Muscle layer of duodenum (tissue), 2 donors: ENCODE data around the gene BANF2.
"Not testable (repeated sequence)": the region's sequence is repeated elsewhere in the genome, so short reads cannot be mapped to it uniquely, and the experiment has no call there.

ENCODE experiments used
- H3K27ac ChIP-seq: one replicate; pipeline ENCODE4 v1.7.0; 2013; ENCODE audit warnings: mild to moderate bottlenecking, low read length
- H3K27me3 ChIP-seq: one replicate; pipeline ENCODE4 v1.7.0; 2013; ENCODE audit warnings: low read depth, mild to moderate bottlenecking, control low read depth, low read length
- H3K36me3 ChIP-seq, 2 donors: one replicate each; pipeline ENCODE4 v1.7.0; 2013; ENCODE audit warnings: low read length in 2 of 2, control low read depth in 1 of 2, mild to moderate bottlenecking in 1 of 2; ENCODE audit not compliant: insufficient read depth in 2 of 2, control insufficient read depth in 1 of 2
- H3K4me1 ChIP-seq, 2 donors: one replicate each; pipeline ENCODE4 v1.7.0; 2013; ENCODE audit warnings: low read length in 2 of 2, mild to moderate bottlenecking in 2 of 2, control low read depth in 1 of 2, moderate library complexity in 1 of 2; ENCODE audit not compliant: insufficient read depth in 2 of 2, control insufficient read depth in 1 of 2
- H3K4me3 ChIP-seq, 2 donors: one replicate each; pipeline ENCODE4 v1.7.0; 2013; ENCODE audit warnings: low read length in 2 of 2, low read depth in 1 of 2, mild to moderate bottlenecking in 1 of 2
- H3K9me3 ChIP-seq, 2 donors: one replicate each; pipeline ENCODE4 v1.7.0; 2013; ENCODE audit warnings: low read length in 2 of 2, control low read depth in 1 of 2, mild to moderate bottlenecking in 1 of 2; ENCODE audit not compliant: control insufficient read depth in 1 of 2
- donor health status: healthy.

BANF2 gene

DNA sequence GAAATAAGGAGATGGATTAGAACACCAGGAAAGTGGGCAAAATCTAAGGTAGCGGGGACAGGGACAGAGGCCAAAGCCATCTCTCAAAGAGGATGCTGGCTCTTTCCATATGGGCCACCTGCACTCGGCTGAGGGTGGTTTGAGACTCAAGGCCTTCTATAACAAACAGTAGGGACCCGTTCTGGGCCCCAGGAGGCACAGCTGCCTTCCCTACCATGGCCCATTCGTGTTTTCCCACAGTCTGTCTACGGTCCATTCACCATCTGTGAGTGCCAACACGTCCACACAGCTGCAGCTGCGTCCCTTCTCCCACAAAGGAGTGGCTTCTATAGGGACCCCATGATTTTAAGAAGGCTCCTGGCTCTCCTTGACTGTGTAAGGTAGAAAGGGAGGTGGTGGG is 871 bp downstream of the BANF2 start:
- Histone ChIP-seq H3K27me3 (no peaks in the 10 kb centered on the region), H3K36me3 (no peaks in the 10 kb centered on the region), H3K27ac (no peak overlapping the region), H3K4me3 (no peak overlapping the region), H3K9me3 (peaks cover 0 to 6% of the 10 kb centered on the region in 2 donors), H3K4me1 (no peaks in the 10 kb centered on the region)

GRCh38 chr20:17701826-17702225 is 2.1 kb downstream of the BANF2 start:
- Histone ChIP-seq H3K27me3 (no peaks in the 10 kb centered on the region), H3K4me1 (no peaks in the 10 kb centered on the region), H3K27ac (no peak overlapping the region), H3K36me3 (no peaks in the 10 kb centered on the region), H3K4me3 (no peak overlapping the region), H3K9me3 (no peaks in the 10 kb centered on the region)

DNA sequence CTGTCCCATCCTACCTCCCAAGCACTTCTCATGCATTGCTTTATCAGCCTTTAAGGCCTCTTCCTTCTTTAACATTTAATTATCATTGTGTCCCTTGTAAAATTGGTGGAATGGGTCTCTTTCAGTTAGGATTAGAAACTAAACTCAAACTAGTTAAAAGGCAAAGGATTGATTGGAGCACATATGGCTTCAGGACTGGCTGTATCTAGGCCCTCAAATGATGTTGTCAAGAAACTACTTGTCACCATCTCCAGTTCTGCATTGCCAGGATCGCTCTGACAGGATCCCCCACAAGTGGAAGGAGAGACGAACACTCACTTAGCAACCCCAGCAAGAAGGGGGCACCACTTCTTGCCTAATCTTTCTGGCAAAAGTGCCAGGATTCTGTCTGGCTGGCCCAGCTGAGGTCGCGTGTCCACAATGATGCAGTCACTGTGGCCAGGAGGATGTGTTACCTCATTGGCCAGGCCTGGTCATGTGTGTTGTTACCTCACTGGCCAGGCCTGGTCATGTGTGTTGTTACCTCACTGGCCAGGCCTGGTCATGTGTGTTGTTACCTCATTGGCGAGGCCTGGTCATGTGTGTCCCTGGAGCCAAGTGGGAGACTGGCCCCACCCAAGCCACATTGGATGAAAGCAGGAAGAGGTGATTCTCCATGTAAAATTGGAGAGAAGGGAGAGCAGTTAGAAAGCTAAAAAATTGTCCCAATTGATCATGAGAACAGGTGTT is 5.0 kb downstream of the BANF2 start:
- H3K27me3 ChIP-seq: no peaks in the 10 kb centered on the region
- no peaks in the 10 kb centered on the region for H3K36me3 ChIP-seq
- H3K4me3 ChIP-seq: no peak overlapping the region
- no peaks in the 10 kb centered on the region for H3K4me1 ChIP-seq
- H3K27ac ChIP-seq: no peak overlapping the region
- no peaks in the 10 kb centered on the region for H3K9me3 ChIP-seq

DNA sequence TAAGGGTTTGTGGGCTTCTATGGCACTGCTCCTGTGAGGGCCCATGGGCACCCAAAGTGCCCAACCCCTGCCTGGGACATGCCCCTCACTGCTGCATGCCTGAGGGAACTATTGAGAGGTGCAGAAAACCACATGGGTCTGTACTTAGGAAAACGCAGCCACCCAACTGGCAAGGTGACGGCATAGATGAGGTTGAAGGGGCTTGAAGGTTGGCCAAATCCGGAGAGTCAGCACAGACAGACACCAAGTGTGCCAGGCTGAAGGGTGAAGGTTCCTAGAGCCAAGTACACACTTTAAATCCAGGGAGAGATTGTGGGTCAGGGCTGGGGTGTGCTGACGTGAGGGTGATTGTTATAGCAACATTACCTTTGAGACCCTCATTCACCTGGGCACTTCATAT is 6.2 kb downstream of the BANF2 start:
- H3K9me3 ChIP-seq: no peaks in the 10 kb centered on the region
- H3K27ac ChIP-seq: no peak overlapping the region
- no peak overlapping the region for H3K4me3 ChIP-seq
- no peaks in the 10 kb centered on the region for H3K27me3 ChIP-seq
- no peaks in the 10 kb centered on the region for H3K4me1 ChIP-seq
- H3K36me3 ChIP-seq: no peaks in the 10 kb centered on the region

- Histone ChIP-seq H3K9me3 (no peaks in the 10 kb centered on the region), H3K27me3 (no peaks in the 10 kb centered on the region), H3K4me3 (no peak overlapping the region), H3K4me1 (no peaks in the 10 kb centered on the region), H3K36me3 (no peaks in the 10 kb centered on the region), H3K27ac (no peak overlapping the region)
Measured at GRCh38 chr20:17706632-17707031, 6.9 kb downstream of the BANF2 start.

DNA sequence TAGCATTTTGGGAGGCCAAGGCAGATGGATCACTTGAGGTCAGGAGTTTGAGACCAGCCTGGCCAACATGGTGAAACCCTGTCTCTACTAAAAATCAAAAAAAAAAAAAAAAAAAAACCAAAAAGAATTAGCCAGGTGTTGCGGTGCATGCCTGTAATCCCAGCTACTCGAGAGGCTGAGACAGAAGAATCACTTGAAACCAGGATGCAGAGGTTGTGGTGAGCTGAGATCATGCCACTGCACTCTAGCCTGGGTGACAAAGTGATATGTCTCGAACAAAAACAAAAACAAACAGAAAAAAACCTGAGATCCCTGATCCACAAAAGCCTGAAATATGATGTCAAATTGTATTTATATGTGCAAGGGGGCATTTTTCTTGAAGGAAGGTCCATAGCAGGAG is 8.2 kb downstream of the BANF2 start:
- not testable (repeated sequence) for H3K27ac ChIP-seq, H3K4me1 ChIP-seq, H3K27me3 ChIP-seq, H3K9me3 ChIP-seq, H3K36me3 ChIP-seq, H3K4me3 ChIP-seq

DNA sequence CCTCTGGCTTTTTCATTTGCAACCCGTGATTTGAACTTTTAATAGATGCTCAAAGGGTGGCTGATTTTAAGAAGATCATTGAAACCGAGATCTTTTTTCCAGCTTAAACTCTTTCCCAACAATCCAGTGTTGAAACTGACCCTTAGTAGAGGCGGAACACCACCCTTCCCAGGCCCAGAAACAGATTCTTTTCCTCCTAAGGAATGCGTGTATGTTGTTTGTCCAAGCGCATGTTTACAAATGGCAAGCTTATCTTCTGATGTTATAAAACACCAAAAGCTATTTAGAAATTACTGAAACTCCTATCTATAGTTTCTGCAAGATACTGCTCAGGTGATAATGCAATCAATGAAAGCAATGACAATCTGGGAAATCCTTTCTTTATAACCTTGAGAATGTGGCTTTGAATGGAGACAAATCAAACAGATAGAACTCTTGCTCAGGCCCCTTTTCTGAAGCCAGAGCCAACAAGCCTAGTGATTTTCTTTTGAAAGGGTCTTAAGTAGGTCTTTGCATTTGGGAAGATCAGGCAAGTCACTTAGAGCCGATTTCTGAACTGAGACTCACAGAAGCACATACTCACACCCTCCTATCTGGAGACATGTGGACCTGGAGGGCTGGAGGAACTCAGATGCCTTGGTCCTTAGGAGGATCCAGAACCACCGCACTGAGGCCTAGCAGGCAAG is 9.1 kb downstream of the BANF2 start:
- no peak overlapping the region for H3K4me3 ChIP-seq
- no peaks in the 10 kb centered on the region for H3K9me3 ChIP-seq
- H3K27me3 ChIP-seq: no peaks in the 10 kb centered on the region
- H3K4me1 ChIP-seq: no peaks in the 10 kb centered on the region
- H3K27ac ChIP-seq: no peak overlapping the region
- H3K36me3 ChIP-seq: no peaks in the 10 kb centered on the region

DNA sequence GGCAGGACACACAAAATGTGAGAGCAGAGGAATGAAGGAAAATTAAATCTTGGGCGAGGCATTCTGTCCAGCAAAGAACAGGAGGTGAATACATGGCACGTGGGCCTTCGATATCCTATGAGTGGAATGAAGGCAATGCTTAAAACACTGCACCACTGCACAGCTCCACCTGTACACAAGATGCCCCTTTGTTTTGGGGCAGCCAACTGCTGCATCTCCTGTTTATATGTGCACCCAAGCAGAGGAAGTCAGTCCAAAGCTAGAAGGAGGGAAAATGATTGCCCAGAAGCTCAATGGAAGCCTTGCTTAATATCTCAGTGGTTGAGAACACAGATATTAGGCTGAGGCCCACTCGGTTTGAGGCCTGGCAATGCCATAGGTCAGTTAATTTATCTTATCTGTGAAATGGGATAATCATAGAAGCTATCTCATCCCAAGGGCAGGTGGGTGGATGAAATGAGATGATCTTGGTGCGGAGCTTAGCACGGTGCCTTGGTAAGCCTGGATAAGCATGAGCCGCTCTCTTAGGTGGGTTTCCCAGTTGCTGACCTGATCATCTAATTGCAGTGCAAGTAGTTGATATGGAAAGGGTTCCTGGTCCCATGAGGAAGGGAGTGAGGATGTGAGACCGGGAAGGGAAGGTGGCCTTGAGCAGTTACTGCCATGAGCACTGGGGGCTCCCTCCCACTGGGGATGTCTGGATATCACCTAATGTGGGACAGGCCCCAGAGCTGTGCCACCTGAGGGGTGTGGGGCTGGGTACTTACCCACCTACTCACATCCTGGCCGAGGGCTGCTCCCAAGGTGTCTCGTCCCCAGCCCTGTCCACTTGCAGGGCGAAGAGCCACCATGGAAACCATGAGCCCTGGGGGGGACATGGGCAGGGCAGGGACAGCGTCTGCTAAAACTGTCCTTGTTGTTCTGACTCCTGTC is 9.9 kb downstream of the BANF2 start:
- no peaks in the 10 kb centered on the region for H3K4me1 ChIP-seq
- no peaks in the 10 kb centered on the region for H3K27me3 ChIP-seq
- no peak overlapping the region for H3K27ac ChIP-seq
- no peaks in the 10 kb centered on the region for H3K36me3 ChIP-seq
- H3K4me3 ChIP-seq: no peak overlapping the region
- H3K9me3 ChIP-seq: no peaks in the 10 kb centered on the region

GRCh38 chr20:17710379-17711266 is 10.9 kb downstream of the BANF2 start:
- H3K4me3 ChIP-seq: no peak overlapping the region
- H3K27ac ChIP-seq: no peak overlapping the region
- no peaks in the 10 kb centered on the region for H3K36me3 ChIP-seq
- H3K4me1 ChIP-seq: no peaks in the 10 kb centered on the region
- H3K9me3 ChIP-seq: no peaks in the 10 kb centered on the region
- H3K27me3 ChIP-seq: no peaks in the 10 kb centered on the region

- Histone ChIP-seq H3K4me3 (no peak overlapping the region), H3K36me3 (no peaks in the 10 kb centered on the region), H3K27ac (no peak overlapping the region), H3K9me3 (no peaks in the 10 kb centered on the region), H3K4me1 (no peaks in the 10 kb centered on the region), H3K27me3 (no peaks in the 10 kb centered on the region)
Measured at GRCh38 chr20:17711267-17711627, 11.5 kb downstream of the BANF2 start.

DNA sequence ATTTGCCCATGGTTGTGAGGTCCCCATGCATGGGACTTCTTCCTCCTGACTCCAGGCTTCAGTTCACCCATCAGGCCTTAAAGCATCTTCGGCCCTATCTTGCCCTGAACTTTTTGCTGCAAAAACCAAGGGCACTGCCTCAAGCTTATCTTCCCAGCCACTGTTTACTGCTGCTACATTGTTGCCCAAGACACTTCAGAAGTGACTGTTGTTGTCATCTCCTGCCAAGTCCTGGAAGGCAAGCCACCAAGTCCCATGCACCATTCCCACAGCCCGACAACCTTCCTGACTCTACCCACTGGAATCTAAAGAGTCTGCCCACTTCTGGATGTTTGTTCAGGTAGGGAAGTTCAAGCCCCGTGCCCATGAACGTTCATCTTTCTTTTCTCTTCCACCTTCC is 12.4 kb downstream of the BANF2 start:
- Histone ChIP-seq H3K27me3 (no peaks in the 10 kb centered on the region), H3K4me1 (no peaks in the 10 kb centered on the region), H3K36me3 (no peaks in the 10 kb centered on the region), H3K27ac (no peak overlapping the region), H3K4me3 (no peak overlapping the region), H3K9me3 (no peaks in the 10 kb centered on the region)
